Pancreas (tissue), 10 donors: ENCODE data around the gene CALM3. TPM values are rescaled to one million over a fixed set of nuclear protein-coding genes. Genes with fewer than 3 reads are reported as not detected.

Experiments
- ATAC-seq, 4 donors: fragments of 200-7000 bp; cut with Tn5 transposase; one replicate each; pipeline versions ENCODE4 v1.8.0 to v1.9.1; 2020; ENCODE audit warnings: mild to moderate bottlenecking in 4 of 4, moderate library complexity in 4 of 4
- DNase-seq, 6 donors: peaks; one replicate each; pipeline ENCODE4 v3.0.0-alpha.2; 2020
- FAIRE-seq: peaks from 2 replicates; lab custom pipeline; 2012; peaks lifted over from hg19 to GRCh38; lab: Jason Lieb, UNC
- H3K27ac ChIP-seq, 4 donors: fragments of 200-600 bp; sonication (generic); 1 replicate in 3 of 4; 2 replicates in 1 of 4; pipeline versions ENCODE4 v1.5.0 to v1.8.0; 2020
- H3K27me3 ChIP-seq, 4 donors: fragments of 200-600 bp; one replicate each; pipeline ENCODE4 v1.8.0; 2021
- H3K36me3 ChIP-seq, 3 donors: fragments of 200-600 bp; sonication (generic) in 1 of 3; one replicate each; pipeline versions ENCODE4 v1.5.0 to v1.8.0; 2020 to 2021
- H3K4me1 ChIP-seq, 3 donors: fragments of 200-600 bp; one replicate each; pipeline ENCODE4 v1.8.0; 2021
- H3K4me3 ChIP-seq, 4 donors: fragments of 200-600 bp; sonication (generic) in 2 of 4; one replicate each; pipeline versions ENCODE4 v1.5.0 to v1.8.0; 2020 to 2021
- H3K9me3 ChIP-seq, 4 donors: fragments of 200-600 bp; one replicate each; pipeline ENCODE4 v1.8.0; 2021
- CTCF ChIP-seq, 4 donors: fragments of 200-600 bp; sonication (generic) in 3 of 4; IDR thresholded peaks; one replicate each; pipeline versions ENCODE4 v1.5.0 to v1.8.0; 2021; ENCODE audit warnings: antibody characterized with exemption in 4 of 4
- WGBS, 2 donors: extraction: QIAGEN DNeasy Blood & Tissue Kit; methylation state at CpG; one replicate each; pipeline ENCODE4 v1.1.7; 2013; 5-methylcytosine and 5-hydroxymethylcytosine counted together
- intact Hi-C, 3 donors: fragments of 100-400 bp; cut with DNase I; formaldehyde crosslinking; loops; one replicate each; pipeline versions ENCODE4 v1.11.1 to v1.14.2; 2022
- polyA plus RNA-seq, 2 donors: library from polyadenylated mRNA; stranded (reverse); fragments of 200-250 nt; gene quantifications; one replicate each; pipeline ENCODE4 v1.2.3, GENCODE V29; 2013
- total RNA-seq, 6 donors: library from RNA; stranded (reverse); fragmentation: NEBNext Ultra II Directional in 4 of 6; extraction: Animal tissue kit (Norgen Biotek cat#: 25700) in 4 of 6; gene quantifications; one replicate each; pipeline versions ENCODE4 v1.2.1 to v1.2.4, GENCODE V29; 2021 to 2023
- donor health status: healthy with polysubstance abuse.
- donor health status: DM: no; HTN: no; CAD: no; lungs with moderate emphysema.
- donor health status: DM: no; HTN: no; CAD: no.
- donor health status: control.
- donor health status: control.
- donor health status: Bipolar disorder and iron deficiency.
- donor health status: DM: yes; HTN: yes; CAD: no.
- donor health status: DM: no; HTN: no; CAD: no.
- donor health status: DM: no; HTN: no; CAD: no.
- donor health status: DM: yes; HTN: yes; CAD: no.

Gene CALM3
- total and polyA plus RNA-seq, 8 donors, result 59.6 to 127 (median 89.8) TPM

DNA sequence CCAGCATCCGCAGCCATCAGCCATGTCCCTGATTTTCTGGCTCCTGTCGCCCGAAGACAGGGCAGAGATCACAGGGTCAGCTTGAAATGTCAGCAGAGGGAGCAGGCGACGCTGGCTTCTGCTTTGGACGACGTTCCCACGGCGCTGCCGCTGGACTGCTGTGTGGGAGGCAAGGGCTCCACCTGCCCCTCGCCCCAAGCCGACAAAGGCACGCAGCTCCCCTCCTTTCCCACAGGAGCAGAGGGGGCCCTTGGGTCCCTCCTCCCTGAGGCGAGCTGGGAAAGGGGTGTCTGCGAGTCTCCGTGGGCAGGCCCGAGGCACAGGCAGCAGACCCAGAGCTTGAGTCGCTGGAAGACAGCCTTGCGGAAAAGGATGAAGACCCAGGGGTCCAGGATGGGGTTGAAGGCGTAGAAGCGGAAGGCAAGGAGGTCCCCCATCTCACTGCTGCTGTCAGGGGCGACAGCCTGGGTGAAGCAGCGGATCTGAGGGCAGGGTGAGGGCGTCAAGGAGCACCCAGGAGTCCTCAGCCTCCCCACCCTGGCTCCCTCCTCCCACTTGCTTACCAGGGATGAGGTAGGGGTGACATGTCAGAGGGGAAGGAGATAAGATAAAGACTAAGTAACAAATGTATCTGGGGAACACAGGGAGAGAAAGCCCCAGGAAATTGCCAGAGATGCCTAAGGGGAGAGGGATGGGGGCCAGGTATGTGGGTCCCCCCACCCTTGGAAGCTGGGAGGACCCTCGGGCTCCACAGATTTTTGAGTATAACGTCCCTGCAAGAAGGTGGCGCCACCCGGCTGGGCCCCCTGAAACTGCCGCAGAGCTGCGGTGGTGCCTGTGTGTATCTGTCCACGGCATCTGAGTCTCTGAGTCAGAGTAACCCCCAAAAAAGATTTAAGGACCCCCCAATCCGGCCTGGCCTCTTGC lies 20.3 kb downstream of the CALM3 start:
- TF ChIP-seq CTCF (IDR thresholded peaks at IDR 0.05), result no peak
- Histone ChIP-seq H3K4me3 (peak overlapping the region in 1 of 4 donors; percentile 18), H3K27me3 (no peaks in the 10 kb centered on the region), H3K27ac (no peak overlapping the region), H3K36me3 (no peaks in the 10 kb centered on the region), H3K4me1 (peaks cover 13 to 22% (median 15%) of the 10 kb centered on the region in 3 donors), H3K9me3 (no peaks in the 10 kb centered on the region)
- ATAC-seq, result no peak
- no peak for FAIRE-seq
- DNase-seq, result peak in 2 of 6 donors; percentile 43 to 60
- 67 to 68% methylated on average over 32 of the region's 32 CpGs for WGBS, 2 donors
- intact Hi-C loops, result no loop called here

- FAIRE-seq (no peak), DNase-seq (peak in 1 of 6 donors; percentile 27), ATAC-seq (no peak)
- H3K36me3 ChIP-seq, result no peaks in the 10 kb centered on the region
- H3K27me3 ChIP-seq, result no peaks in the 10 kb centered on the region
- no peak for TF ChIP-seq CTCF (IDR thresholded peaks at IDR 0.05)
- H3K27ac ChIP-seq, result no peak overlapping the region
- peaks cover 8 to 16% (median 11%) of the 10 kb centered on the region in 3 donors for H3K4me1 ChIP-seq
- 56 to 57% methylated on average over 7 of the region's 7 CpGs for WGBS, 2 donors
- intact Hi-C loops, result no loop called here
- no peaks in the 10 kb centered on the region for H3K9me3 ChIP-seq
- peak overlapping the region in 1 of 4 donors; percentile 18 for H3K4me3 ChIP-seq
These were observed 21.0 kb downstream of the CALM3 start for GRCh38 chr19:46622118-46622446.

DNA sequence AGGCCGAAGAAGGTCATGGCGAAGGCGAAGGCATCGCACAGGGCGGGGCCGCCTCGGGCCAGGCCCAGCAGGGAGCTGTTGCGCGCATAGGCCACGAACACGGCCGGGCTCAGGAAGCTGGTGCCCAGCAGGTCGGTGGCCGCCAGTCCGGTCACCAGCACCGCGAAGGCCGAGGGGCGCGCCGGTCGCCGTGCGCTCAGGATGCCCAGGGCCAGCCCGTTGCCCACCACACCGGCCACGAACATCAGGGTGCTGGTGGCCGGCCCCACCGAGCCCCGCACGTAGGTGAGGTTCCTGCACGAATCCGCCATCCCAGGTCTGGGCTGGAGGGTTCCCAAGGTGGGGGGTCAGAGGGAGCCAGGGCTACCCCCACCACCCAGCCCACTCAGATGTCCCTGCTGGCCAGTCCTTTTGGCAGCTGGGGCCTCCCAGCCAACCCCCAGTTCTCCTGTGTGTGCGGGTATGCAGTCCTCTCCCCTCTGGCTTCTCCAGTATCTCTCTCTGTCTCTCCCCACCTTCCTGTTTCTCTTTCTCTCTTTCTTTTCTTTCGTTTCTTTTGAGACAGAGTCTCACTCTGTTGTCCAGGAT lies 22.9 kb downstream of the CALM3 start:
- TF ChIP-seq CTCF (IDR thresholded peaks at IDR 0.05), result no peak
- no peak overlapping the region for H3K27ac ChIP-seq
- FAIRE-seq, result no peak
- peak in 1 of 6 donors; percentile 66 for DNase-seq
- no peaks in the 10 kb centered on the region for H3K36me3 ChIP-seq
- no peaks in the 10 kb centered on the region for H3K27me3 ChIP-seq
- peaks cover 0 to 1% (median 1%) of the 10 kb centered on the region in 3 donors for H3K4me1 ChIP-seq
- H3K9me3 ChIP-seq, result no peaks in the 10 kb centered on the region
- 89 to 91% methylated on average over 35 of the region's 35 CpGs for WGBS, 2 donors
- no peak for ATAC-seq
- intact Hi-C loops, result no loop called here
- H3K4me3 ChIP-seq, result peak overlapping the region in 1 of 4 donors; percentile 25

DNA sequence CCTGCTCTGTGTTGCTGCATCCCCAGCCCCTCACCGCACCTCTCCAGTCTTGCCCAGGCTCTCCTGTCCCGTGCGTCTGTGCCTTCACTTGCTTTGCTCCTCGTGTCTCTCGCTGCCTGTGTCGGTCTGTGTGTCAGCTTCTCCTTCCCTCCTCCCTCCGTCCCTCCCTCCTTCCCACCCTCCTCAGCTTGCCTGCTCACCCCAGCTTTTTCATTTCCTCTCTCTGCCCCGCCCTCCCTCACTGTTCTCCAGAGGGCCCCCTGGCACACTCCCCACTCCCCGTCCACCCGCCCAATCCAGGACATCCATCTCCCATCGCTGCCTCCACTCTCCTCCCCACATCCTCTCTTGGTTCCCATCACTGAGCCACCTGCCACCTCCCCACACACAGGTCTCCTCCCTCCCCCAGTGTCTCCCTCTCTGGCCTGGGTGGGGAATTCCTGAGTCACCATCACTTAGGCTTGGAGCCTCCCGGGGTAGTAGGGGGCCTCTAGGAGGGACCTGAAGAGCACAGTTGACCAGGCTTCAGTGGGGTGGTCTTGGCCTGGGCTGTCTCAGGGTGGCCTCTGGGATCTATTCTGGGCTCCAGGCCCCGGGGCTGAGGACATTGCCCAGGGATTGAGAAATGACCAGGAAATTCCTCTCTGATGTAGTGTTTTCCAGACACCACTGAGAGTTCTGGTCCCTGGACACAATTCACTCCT lies 24.0 kb downstream of the CALM3 start, which contains the start of gene PTGIR:
TSS of gene PTGIR (minus strand) at position 132 of the 704 bp plus-strand sequence. CDS start 864 bp downstream, outside the sequence.
- DNase-seq (no peak), FAIRE-seq (no peak), ATAC-seq (peak in 3 of 4 donors; percentile 45 to 62 (median 47))
- 65 to 75% methylated on average over 13 of the region's 13 CpGs for WGBS, 2 donors
- intact Hi-C loops, result no loop called here
- Histone ChIP-seq H3K36me3 (no peaks in the 10 kb centered on the region), H3K9me3 (no peaks in the 10 kb centered on the region), H3K4me1 (peaks cover 0 to 4% (median 0%) of the 10 kb centered on the region in 3 donors), H3K27ac (no peak within 1 kb of the TSS), H3K27me3 (no peaks in the 10 kb centered on the region), H3K4me3 (peak within 1 kb of the TSS in 1 of 4 donors; percentile 25)
- TF ChIP-seq CTCF (IDR thresholded peaks at IDR 0.05), result no peak
